ENCODE results near the gene INSYN1.

GRCh38 chr15:73751511-73751898 lies 1.6 kb downstream of the INSYN1 start:
- TF ChIP-seq, protein P1, sequence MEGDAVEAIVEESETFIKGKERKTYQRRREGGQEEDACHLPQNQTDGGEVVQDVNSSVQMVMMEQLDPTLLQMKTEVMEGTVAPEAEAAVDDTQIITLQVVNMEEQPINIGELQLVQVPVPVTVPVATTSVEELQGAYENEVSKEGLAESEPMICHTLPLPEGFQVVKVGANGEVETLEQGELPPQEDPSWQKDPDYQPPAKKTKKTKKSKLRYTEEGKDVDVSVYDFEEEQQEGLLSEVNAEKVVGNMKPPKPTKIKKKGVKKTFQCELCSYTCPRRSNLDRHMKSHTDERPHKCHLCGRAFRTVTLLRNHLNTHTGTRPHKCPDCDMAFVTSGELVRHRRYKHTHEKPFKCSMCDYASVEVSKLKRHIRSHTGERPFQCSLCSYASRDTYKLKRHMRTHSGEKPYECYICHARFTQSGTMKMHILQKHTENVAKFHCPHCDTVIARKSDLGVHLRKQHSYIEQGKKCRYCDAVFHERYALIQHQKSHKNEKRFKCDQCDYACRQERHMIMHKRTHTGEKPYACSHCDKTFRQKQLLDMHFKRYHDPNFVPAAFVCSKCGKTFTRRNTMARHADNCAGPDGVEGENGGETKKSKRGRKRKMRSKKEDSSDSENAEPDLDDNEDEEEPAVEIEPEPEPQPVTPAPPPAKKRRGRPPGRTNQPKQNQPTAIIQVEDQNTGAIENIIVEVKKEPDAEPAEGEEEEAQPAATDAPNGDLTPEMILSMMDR (IDR thresholded peaks at IDR 0.05), result no peak
- no peak for TF ChIP-seq EZH2 (IDR thresholded peaks at IDR 0.05; ENCODE audit: borderline replicate concordance, insufficient read depth, low read depth, low read length, poor library complexity, severe bottlenecking)
